Endothelial cell of umbilical vein (primary cell): ENCODE results near the gene DKK3.
"Not testable (repeated sequence)": the region's sequence is repeated elsewhere in the genome, so short reads cannot be mapped to it uniquely, and the experiment has no call there.

Source experiments
- EZH2 ChIP-seq: IDR thresholded peaks from 2 replicates; pipeline ENCODE4 v1.6.1; 2012; ENCODE audit warnings: borderline replicate concordance, low read depth, mild to moderate bottlenecking, moderate library complexity, low read length, inconsistent platforms; ENCODE audit not compliant: severe bottlenecking
- FOS ChIP-seq: IDR thresholded peaks from 2 replicates; pipeline ENCODE4 v1.6.1; 2011; ENCODE audit warnings: mild to moderate bottlenecking, low read length, moderate library complexity, borderline replicate concordance; ENCODE audit not compliant: insufficient read depth
- POLR2A ChIP-seq: IDR thresholded peaks from 2 replicates; pipeline ENCODE4 v1.6.1; 2012; ENCODE audit warnings: low read depth, mild to moderate bottlenecking, control low read depth, low read length
- POLR2AphosphoS5 ChIP-seq: IDR thresholded peaks from 2 replicates; pipeline ENCODE4 v1.6.1; 2012; ENCODE audit warnings: low read depth, mild to moderate bottlenecking, control low read depth, low read length, moderate library complexity; ENCODE audit not compliant: insufficient read depth
- TF ChIP-seq, protein P1 (sequence below), 2 donors: IDR thresholded peaks; 1 replicate in 1 of 2; 2 replicates in 1 of 2; pipeline ENCODE4 v1.5.1; 2011; ENCODE audit warnings: low read length in 2 of 2, mild to moderate bottlenecking in 2 of 2, moderate library complexity in 2 of 2, control low read depth in 1 of 2, inconsistent platforms in 1 of 2, low read depth in 1 of 2; ENCODE audit not compliant: insufficient read depth in 1 of 2; ENCODE audit errors: extremely low read depth in 1 of 2
- TF ChIP-seq, protein P2 (sequence below): IDR thresholded peaks from 2 replicates; pipeline ENCODE4 v1.6.1; 2011; ENCODE audit not compliant: insufficient read depth, insufficient read length

DNA sequence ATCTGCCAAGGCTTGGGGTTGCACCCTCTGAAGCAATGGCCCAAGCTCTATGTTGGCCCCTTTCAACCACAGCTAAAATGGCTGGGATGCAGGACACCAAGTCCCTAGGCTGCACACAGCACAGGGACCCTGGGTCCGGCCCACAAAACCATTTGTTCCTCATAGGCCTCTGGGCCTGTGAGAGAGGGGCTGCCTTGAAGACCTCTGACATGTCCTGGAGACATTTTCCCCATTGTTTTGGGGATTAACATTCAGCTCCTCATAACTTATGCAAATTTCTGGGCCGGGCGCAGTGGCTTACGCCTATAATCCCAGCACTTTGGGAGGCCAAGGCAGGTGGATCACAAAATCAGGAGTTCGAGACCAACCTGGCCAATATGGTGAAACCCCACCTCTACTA is 32.3 kb upstream of the DKK3 start:
- TF ChIP-seq POLR2A, EZH2, POLR2AphosphoS5, FOS: not testable (repeated sequence)
- TF ChIP-seq, protein P1, sequence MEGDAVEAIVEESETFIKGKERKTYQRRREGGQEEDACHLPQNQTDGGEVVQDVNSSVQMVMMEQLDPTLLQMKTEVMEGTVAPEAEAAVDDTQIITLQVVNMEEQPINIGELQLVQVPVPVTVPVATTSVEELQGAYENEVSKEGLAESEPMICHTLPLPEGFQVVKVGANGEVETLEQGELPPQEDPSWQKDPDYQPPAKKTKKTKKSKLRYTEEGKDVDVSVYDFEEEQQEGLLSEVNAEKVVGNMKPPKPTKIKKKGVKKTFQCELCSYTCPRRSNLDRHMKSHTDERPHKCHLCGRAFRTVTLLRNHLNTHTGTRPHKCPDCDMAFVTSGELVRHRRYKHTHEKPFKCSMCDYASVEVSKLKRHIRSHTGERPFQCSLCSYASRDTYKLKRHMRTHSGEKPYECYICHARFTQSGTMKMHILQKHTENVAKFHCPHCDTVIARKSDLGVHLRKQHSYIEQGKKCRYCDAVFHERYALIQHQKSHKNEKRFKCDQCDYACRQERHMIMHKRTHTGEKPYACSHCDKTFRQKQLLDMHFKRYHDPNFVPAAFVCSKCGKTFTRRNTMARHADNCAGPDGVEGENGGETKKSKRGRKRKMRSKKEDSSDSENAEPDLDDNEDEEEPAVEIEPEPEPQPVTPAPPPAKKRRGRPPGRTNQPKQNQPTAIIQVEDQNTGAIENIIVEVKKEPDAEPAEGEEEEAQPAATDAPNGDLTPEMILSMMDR (IDR thresholded peaks at IDR 0.05; ENCODE audit: extremely low read depth in 1 of 2, insufficient read depth in 1 of 2, low read depth in 1 of 2, low read length in 2 of 2): not testable (repeated sequence)
- TF ChIP-seq, protein P2, sequence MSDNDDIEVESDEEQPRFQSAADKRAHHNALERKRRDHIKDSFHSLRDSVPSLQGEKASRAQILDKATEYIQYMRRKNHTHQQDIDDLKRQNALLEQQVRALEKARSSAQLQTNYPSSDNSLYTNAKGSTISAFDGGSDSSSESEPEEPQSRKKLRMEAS: not testable (repeated sequence)
